GM23338 (cell line): ENCODE data around the gene NLGN1. TPM values are rescaled to one million over a fixed set of nuclear protein-coding genes. Genes with fewer than 3 reads are reported as not detected.

Experiments
- ATAC-seq: fragments of 200-7000 bp; cut with Tn5 transposase; 3 replicates; pipeline ENCODE4 v1.9.1; 2020
- DNase-seq: peaks from one replicate; pipeline ENCODE4 v3.0.0-alpha.2; 2015; ENCODE audit warnings: low spot score
- H2AFZ ChIP-seq: fragments of 200-600 bp; sonication (generic); 2 replicates; pipeline ENCODE4 v1.8.0; 2016; ENCODE audit warnings: antibody characterized with exemption, mild to moderate bottlenecking, moderate library complexity
- H3F3A ChIP-seq: fragments of 200-600 bp; sonication (generic); replicated peaks from 2 replicates; pipeline ENCODE4 v1.8.0; 2017; ENCODE audit warnings: antibody characterized with exemption, mixed run types, low read depth
- H3K27ac ChIP-seq: fragments of 200-600 bp; sonication (generic); 2 replicates; pipeline ENCODE4 v1.6.1; 2016; ENCODE audit warnings: low read depth
- H3K27me3 ChIP-seq: fragments of 200-600 bp; sonication (generic); 2 replicates; pipeline ENCODE4 v1.8.0; 2016; ENCODE audit warnings: mild to moderate bottlenecking, mixed run types, moderate library complexity; ENCODE audit not compliant: insufficient read depth
- H3K36me3 ChIP-seq: fragments of 200-600 bp; sonication (generic); 2 replicates; pipeline ENCODE4 v1.8.0; 2016; ENCODE audit warnings: mild to moderate bottlenecking; ENCODE audit not compliant: insufficient read depth
- H3K4me1 ChIP-seq: fragments of 200-600 bp; sonication (generic); 2 replicates; pipeline ENCODE4 v1.8.0; 2016; ENCODE audit warnings: mild to moderate bottlenecking, moderate library complexity; ENCODE audit not compliant: insufficient read depth
- H3K4me2 ChIP-seq: fragments of 200-600 bp; sonication (generic); 2 replicates; pipeline ENCODE4 v1.7.1; 2017; ENCODE audit warnings: mixed run types
- H3K4me3 ChIP-seq: fragments of 200-600 bp; sonication (generic); 2 replicates; pipeline ENCODE4 v1.6.1; 2016; ENCODE audit warnings: mixed run types
- H3K79me2 ChIP-seq: fragments of 200-600 bp; sonication (generic); replicated peaks from 2 replicates; pipeline ENCODE4 v1.8.0; 2017; ENCODE audit warnings: mild to moderate bottlenecking; ENCODE audit not compliant: insufficient read depth
- H3K9me2 ChIP-seq: fragments of 200-600 bp; sonication (generic); 2 replicates; pipeline ENCODE4 v1.8.0; 2017; ENCODE audit not compliant: insufficient read depth
- H4K20me1 ChIP-seq: fragments of 200-600 bp; sonication (generic); replicated peaks from 2 replicates; pipeline ENCODE4 v1.8.0; 2017; ENCODE audit warnings: mild to moderate bottlenecking; ENCODE audit not compliant: insufficient read depth
- H3K27ac Mint-ChIP-seq: 2 replicates; pipeline ENCODE4 v1.8.0; 2020; ENCODE audit warnings: inconsistent platforms, mild to moderate bottlenecking, moderate library complexity, mixed read lengths
- H3K27me3 Mint-ChIP-seq: 3 replicates; pipeline ENCODE4 v1.8.0; 2022; ENCODE audit warnings: low read depth, mild to moderate bottlenecking, moderate library complexity, mixed read lengths, inconsistent platforms; ENCODE audit not compliant: insufficient read depth, poor library complexity
- H3K36me3 Mint-ChIP-seq: 3 replicates; pipeline ENCODE4 v1.8.0; 2021; ENCODE audit warnings: low read depth, mild to moderate bottlenecking, inconsistent platforms, moderate library complexity, mixed read lengths
- H3K4me1 Mint-ChIP-seq: 3 replicates; pipeline ENCODE4 v1.8.0; 2020; ENCODE audit warnings: mild to moderate bottlenecking, inconsistent platforms, mixed read lengths
- H3K4me3 Mint-ChIP-seq: 3 replicates; pipeline ENCODE4 v1.8.0; 2021; ENCODE audit warnings: moderate library complexity, mild to moderate bottlenecking, inconsistent platforms, mixed read lengths
- H3K9me3 Mint-ChIP-seq: 3 replicates; pipeline ENCODE4 v1.8.0; 2020; ENCODE audit warnings: moderate library complexity, mild to moderate bottlenecking, inconsistent platforms, mixed read lengths
- EZH2 ChIP-seq: fragments of 200-600 bp; sonication (generic); IDR thresholded peaks from one replicate; pipeline ENCODE4 v1.8.0; 2017; ENCODE audit warnings: antibody characterized with exemption, mild to moderate bottlenecking, low read depth; ENCODE audit not compliant: unreplicated experiment
- ZNF462 ChIP-seq: fragments of 250-450 bp; sonication (Bioruptor Pico); IDR thresholded peaks from 2 replicates; pipeline ENCODE4 v1.5.0; 2020; ENCODE audit warnings: mild to moderate bottlenecking, moderate library complexity
- polyA plus RNA-seq: library from polyadenylated mRNA; unstranded; fragments of >200 nt; fragmentation: Nextera tagmentation; extraction: Ambion mirVana; gene quantifications from 2 replicates; pipeline ENCODE4 v1.2.1, GENCODE V29; 2016
- total RNA-seq: library from RNA; depleted of rRNA; stranded (reverse); fragments of >200 nt; shearing (Covaris generic); gene quantifications from 2 replicates; pipeline ENCODE4 v1.2.3, GENCODE V29; 2014
- TF ChIP-seq, protein P1 (sequence below): IDR thresholded peaks from one replicate; pipeline ENCODE4 v1.6.1; 2018; ENCODE audit warnings: antibody characterized with exemption; ENCODE audit not compliant: unreplicated experiment

Gene NLGN1
- total and polyA plus RNA-seq, 2 experiments from 2014 or later: 6.5 to 18.6 TPM

DNA sequence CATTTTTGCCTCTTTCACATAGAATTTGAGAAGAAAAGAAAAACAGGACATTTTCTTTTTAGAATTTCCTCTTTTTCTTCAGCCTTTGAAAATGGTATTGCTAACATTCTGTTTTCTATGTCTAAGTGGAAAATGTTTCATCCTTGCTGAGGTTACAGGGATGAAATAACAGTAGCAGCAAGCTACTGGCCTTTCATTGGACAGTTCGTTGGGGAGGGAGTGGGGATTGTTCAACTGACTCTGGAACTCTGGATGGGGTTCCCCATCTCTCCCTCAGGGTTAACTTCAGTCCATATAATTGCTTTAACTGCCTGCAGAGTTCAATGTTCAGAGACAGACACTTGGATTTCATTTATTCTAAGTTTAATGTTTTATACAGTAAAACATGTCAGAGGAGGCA, 346.0 kb downstream of the NLGN1 start (continued):
- TF ChIP-seq ZNF462 (CRISPR knock-in tag): no peak

DNA sequence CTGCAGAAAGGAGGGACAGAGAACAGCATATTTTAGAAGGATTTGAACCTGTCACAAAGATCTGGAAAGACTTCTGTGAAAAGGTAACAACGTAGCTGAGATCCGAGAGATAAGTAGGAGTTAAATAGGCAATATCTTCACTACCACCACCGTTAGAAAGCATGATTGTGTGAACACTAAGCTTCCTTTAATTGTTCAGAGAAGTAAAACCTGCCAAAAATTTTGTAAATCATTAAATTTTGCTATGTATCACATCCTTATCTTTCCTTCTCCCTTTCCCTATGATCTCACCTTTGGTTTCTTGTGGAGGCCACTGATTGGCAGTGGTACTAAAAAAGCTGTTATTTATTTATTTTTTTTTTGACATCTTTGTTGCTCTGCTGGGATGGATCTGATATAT, 346.9 kb downstream of the NLGN1 start:
- Histone ChIP-seq H3K79me2 (no peaks in the 10 kb centered on the region), H3K27me3 (no peaks in the 10 kb centered on the region), H3K9me2 (no peaks in the 10 kb centered on the region), H2AFZ (no peak overlapping the region), H3K36me3 (no peaks in the 10 kb centered on the region), H3K4me3 (no peak overlapping the region), H4K20me1 (no peaks in the 10 kb centered on the region), H3F3A (no peaks in the 10 kb centered on the region), H3K4me1 (peaks cover 8% of the 10 kb centered on the region; the same call in 1 of the 2 replicates), H3K27ac (no peak overlapping the region), H3K4me2 (no peak overlapping the region)
- ATAC-seq: no peak
- Mint-ChIP-seq H3K4me1 (peaks cover 12% of the 10 kb centered on the region), H3K27me3 (no peaks in the 10 kb centered on the region), H3K9me3 (peaks cover 3% of the 10 kb centered on the region; the same call in 1 of the 3 replicates), H3K36me3 (peaks cover 6% of the 10 kb centered on the region; the same call in 2 of the 3 replicates), H3K4me3 (no peak overlapping the region), H3K27ac (no peak overlapping the region)
- no peak for DNase-seq
- TF ChIP-seq EZH2: no peak
- TF ChIP-seq, protein P1, sequence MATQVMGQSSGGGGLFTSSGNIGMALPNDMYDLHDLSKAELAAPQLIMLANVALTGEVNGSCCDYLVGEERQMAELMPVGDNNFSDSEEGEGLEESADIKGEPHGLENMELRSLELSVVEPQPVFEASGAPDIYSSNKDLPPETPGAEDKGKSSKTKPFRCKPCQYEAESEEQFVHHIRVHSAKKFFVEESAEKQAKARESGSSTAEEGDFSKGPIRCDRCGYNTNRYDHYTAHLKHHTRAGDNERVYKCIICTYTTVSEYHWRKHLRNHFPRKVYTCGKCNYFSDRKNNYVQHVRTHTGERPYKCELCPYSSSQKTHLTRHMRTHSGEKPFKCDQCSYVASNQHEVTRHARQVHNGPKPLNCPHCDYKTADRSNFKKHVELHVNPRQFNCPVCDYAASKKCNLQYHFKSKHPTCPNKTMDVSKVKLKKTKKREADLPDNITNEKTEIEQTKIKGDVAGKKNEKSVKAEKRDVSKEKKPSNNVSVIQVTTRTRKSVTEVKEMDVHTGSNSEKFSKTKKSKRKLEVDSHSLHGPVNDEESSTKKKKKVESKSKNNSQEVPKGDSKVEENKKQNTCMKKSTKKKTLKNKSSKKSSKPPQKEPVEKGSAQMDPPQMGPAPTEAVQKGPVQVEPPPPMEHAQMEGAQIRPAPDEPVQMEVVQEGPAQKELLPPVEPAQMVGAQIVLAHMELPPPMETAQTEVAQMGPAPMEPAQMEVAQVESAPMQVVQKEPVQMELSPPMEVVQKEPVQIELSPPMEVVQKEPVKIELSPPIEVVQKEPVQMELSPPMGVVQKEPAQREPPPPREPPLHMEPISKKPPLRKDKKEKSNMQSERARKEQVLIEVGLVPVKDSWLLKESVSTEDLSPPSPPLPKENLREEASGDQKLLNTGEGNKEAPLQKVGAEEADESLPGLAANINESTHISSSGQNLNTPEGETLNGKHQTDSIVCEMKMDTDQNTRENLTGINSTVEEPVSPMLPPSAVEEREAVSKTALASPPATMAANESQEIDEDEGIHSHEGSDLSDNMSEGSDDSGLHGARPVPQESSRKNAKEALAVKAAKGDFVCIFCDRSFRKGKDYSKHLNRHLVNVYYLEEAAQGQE: no peak
